Psoas muscle (tissue), 8 donors: Measurements from ENCODE around the gene MCM6. TPM values are rescaled to one million over a fixed set of nuclear protein-coding genes. Genes with fewer than 3 reads are reported as not detected.
A peak's percentile ranks its signal among the peaks of the same experiment; 100 is the strongest.

Experiments used
- ATAC-seq, 4 donors: fragments of 200-7000 bp; cut with Tn5 transposase; one replicate each; pipeline ENCODE4 v1.9.1; 2020; ENCODE audit warnings: moderate library complexity in 3 of 4, mild to moderate bottlenecking in 2 of 4
- DNase-seq, 2 donors: peaks; one replicate each; pipeline ENCODE4 v3.0.0-alpha.2; 2020
- H3K27ac ChIP-seq: fragments of 200-600 bp; one replicate; pipeline ENCODE4 v1.8.0; 2022
- H3K27me3 ChIP-seq, 3 donors: fragments of 200-600 bp in 1 of 3; one replicate each; pipeline versions ENCODE4 v1.6.1 to v1.8.0; 2013 to 2022; ENCODE audit warnings: low read length in 2 of 3, mild to moderate bottlenecking in 2 of 3, moderate library complexity in 1 of 3; ENCODE audit not compliant: insufficient read depth in 3 of 3
- H3K36me3 ChIP-seq, 2 donors: fragments of 200-600 bp in 1 of 2; one replicate each; pipeline versions ENCODE4 v1.6.1 to v1.8.0; 2013 to 2022; ENCODE audit warnings: low read depth in 1 of 2, mild to moderate bottlenecking in 1 of 2, moderate library complexity in 1 of 2; ENCODE audit not compliant: insufficient read depth in 1 of 2
- H3K4me1 ChIP-seq: fragments of 200-600 bp; one replicate; pipeline ENCODE4 v1.8.0; 2022
- H3K4me3 ChIP-seq: fragments of 200-600 bp; one replicate; pipeline ENCODE4 v1.8.0; 2022; ENCODE audit warnings: mild to moderate bottlenecking
- H3K9me3 ChIP-seq: fragments of 200-600 bp; one replicate; pipeline ENCODE4 v1.8.0; 2022
- CTCF ChIP-seq: fragments of 200-600 bp; IDR thresholded peaks from one replicate; pipeline ENCODE4 v1.8.0; 2022; ENCODE audit warnings: antibody characterized with exemption
- WGBS, 3 donors: extraction: QIAGEN DNeasy Blood & Tissue Kit; methylation state at CpG; one replicate each; pipeline versions ENCODE4 v1.1.6 to v1.1.7; 2013; 5-methylcytosine and 5-hydroxymethylcytosine counted together
- intact Hi-C, 2 donors: fragments of 100-400 bp; cut with DNase I; formaldehyde crosslinking; loops; one replicate each; pipeline versions ENCODE4 v1.11.0 to v1.14.2; 2022
- long read RNA-seq, 2 donors: library from polyadenylated mRNA; unstranded; transcript quantifications; one replicate each; pipeline ENCODE4 v2.0.0, GENCODE V29; 2021
- polyA plus RNA-seq, 3 donors: library from polyadenylated mRNA; stranded (reverse); fragments of 200-250 nt; gene quantifications; one replicate each; pipeline ENCODE4 v1.2.3, GENCODE V29; 2013
- total RNA-seq, 4 donors: library from RNA; stranded (reverse); fragmentation: NEBNext Ultra II Directional in 2 of 4; extraction: Animal tissue kit (Norgen Biotek cat#: 25700) in 2 of 4; gene quantifications; one replicate each; pipeline versions ENCODE4 v1.2.1 to v1.2.4, GENCODE V29; 2021 to 2023
- donor health status: healthy with polysubstance abuse.
- donor health status: DM: no; HTN: no; CAD: no; lungs with moderate emphysema.
- donor health status: Bipolar disorder and iron deficiency.
- donor health status: healthy.
- donor health status: DM: yes; HTN: yes; CAD: no.
- donor health status: DM: no; HTN: no; CAD: no.
- donor health status: DM: no; HTN: no; CAD: no.
- donor health status: DM: yes; HTN: yes; CAD: no.

MCM6 gene
- 1 to 10 TPM; 6.0 to 9.4 (median 6.3) TPM for total RNA-seq
- 1 to 10 TPM; 3.3 to 4.9 (median 4.5) TPM for polyA plus RNA-seq
- long read RNA-seq, donor 1, transcript MCM6-201 (17 exons, 3,736 nt): major isoform, 8 of 15 reads
- long read RNA-seq, donor 1, partial matches to known transcripts: 5 of 15 reads
- long read RNA-seq, donor 1, other reads (novel, unspliced or antisense): 2 of 15 reads
- long read RNA-seq, donor 2, transcript MCM6-201 (17 exons, 3,736 nt): major isoform, 5 of 8 reads
- long read RNA-seq, donor 2, partial matches to known transcripts: 1 of 8 reads
- long read RNA-seq, donor 2, other reads (novel, unspliced or antisense): 2 of 8 reads

GRCh38 chr2:135876066-135876711 is at the start of gene MCM6:
MCM6 (minus strand) TSS chr2:135876443; CDS start chr2:135876365, 78 bp downstream.
- peak; percentile 24 for TF ChIP-seq CTCF
- Histone ChIP-seq H3K27ac (peak within 1 kb of the TSS; percentile 85), H3K9me3 (no peaks in the 10 kb centered on the region), H3K27me3 (no peaks in the 10 kb centered on the region), H3K36me3 (peaks cover 0 to 14% of the 10 kb centered on the region in 2 donors), H3K4me3 (peak within 1 kb of the TSS; percentile 90), H3K4me1 (no peaks in the 10 kb centered on the region)
- intact Hi-C loops: no loop called here
- 0% methylated on average over 54 to 71 of the region's 71 CpGs for WGBS, 3 donors
- DNase-seq (peak; percentile 97 to 99), ATAC-seq (peak; percentile 99 to 100 (median 100))

DNA sequence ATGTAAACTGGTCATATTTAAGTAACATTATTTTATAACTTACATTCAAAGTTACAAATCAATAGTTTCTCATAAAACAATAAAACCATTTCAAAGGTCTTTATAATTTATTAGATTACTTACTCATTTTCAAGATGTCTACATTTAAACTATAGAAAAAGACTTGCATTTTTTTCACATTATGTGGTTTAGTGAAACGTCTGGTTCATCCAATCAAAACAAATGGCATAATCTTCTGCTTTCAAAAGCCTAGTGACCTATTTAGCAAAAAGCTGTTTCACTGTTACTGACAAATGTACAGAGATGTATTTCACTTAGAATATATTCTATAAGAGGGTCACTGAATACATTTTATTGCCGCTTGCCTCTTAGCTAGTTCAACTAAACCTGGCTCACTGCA is 49.3 kb upstream of the MCM6 start:
- no peak overlapping the region for H3K4me3 ChIP-seq
- no peaks in the 10 kb centered on the region for H3K4me1 ChIP-seq
- WGBS, 3 donors: 71 to 84% (median 83%) methylated on average over 2 of the region's 2 CpGs
- intact Hi-C loops: no loop called here
- peaks cover 0 to 81% of the 10 kb centered on the region in 2 donors for H3K36me3 ChIP-seq
- H3K27me3 ChIP-seq: no peaks in the 10 kb centered on the region
- no peak overlapping the region for H3K27ac ChIP-seq
- no peak for DNase-seq
- H3K9me3 ChIP-seq: no peaks in the 10 kb centered on the region
- no peak for TF ChIP-seq CTCF
- ATAC-seq: no peak

- Histone ChIP-seq H3K36me3 (peaks cover 0 to 66% of the 10 kb centered on the region in 2 donors), H3K27ac (no peak overlapping the region), H3K27me3 (no peaks in the 10 kb centered on the region), H3K9me3 (no peaks in the 10 kb centered on the region), H3K4me1 (no peaks in the 10 kb centered on the region), H3K4me3 (no peak overlapping the region)
- WGBS, 3 donors: 26 to 42% (median 29%) methylated on average over 3 of the region's 3 CpGs
- peak; percentile 53 for TF ChIP-seq CTCF
- peak in 1 of 4 donors; percentile 56 for ATAC-seq
- DNase-seq: no peak
- intact Hi-C loops: loop anchor here (5.0 kb wide), 2 partner anchors 201 to 466 kb away; partner anchors contain the start of gene CXCR4 (in 1 of the 2)
These were observed 40.0 kb upstream of the MCM6 start for GRCh38 chr2:135916207-135916606.

- no peak overlapping the region for H3K4me3 ChIP-seq
- no peak for DNase-seq
- intact Hi-C loops: no loop called here
- no peak for TF ChIP-seq CTCF
- H3K4me1 ChIP-seq: no peaks in the 10 kb centered on the region
- WGBS, 3 donors: 71 to 74% (median 72%) methylated on average over 3 of the region's 3 CpGs
- peaks cover 0 to 67% of the 10 kb centered on the region in 2 donors for H3K36me3 ChIP-seq
- no peaks in the 10 kb centered on the region for H3K27me3 ChIP-seq
- no peak overlapping the region for H3K27ac ChIP-seq
- no peaks in the 10 kb centered on the region for H3K9me3 ChIP-seq
- ATAC-seq: no peak
These were observed 38.2 kb upstream of the MCM6 start for GRCh38 chr2:135914485-135914884.
